Transverse colon (tissue), 4 donors: ENCODE measurements around the gene CUL3.

ENCODE experiments used
- EP300 ChIP-seq: sonication (generic); formaldehyde crosslinking; IDR thresholded peaks from one replicate; pipeline ENCODE4 v1.6.1; 2017; ENCODE audit warnings: antibody characterized with exemption, low read depth
- POLR2AphosphoS5 ChIP-seq, 3 donors: sonication (generic); formaldehyde crosslinking; IDR thresholded peaks; one replicate each; pipeline ENCODE4 v1.6.1; 2016; ENCODE audit warnings: antibody characterized with exemption in 3 of 3
- TF ChIP-seq, protein P1 (sequence below), 5 experiments: fragments of 200-600 bp in 3 of 5; fragments of 450-650 bp in 2 of 5; sonication (generic) in 3 of 5; IDR thresholded peaks; 1 replicate in 2 of 5; 2 replicates in 3 of 5; pipeline ENCODE4 v1.5.1; 2016 to 2017; ENCODE audit warnings: antibody characterized with exemption in 5 of 5, inconsistent platforms in 3 of 5, mild to moderate bottlenecking in 2 of 5, moderate library complexity in 1 of 5

DNA sequence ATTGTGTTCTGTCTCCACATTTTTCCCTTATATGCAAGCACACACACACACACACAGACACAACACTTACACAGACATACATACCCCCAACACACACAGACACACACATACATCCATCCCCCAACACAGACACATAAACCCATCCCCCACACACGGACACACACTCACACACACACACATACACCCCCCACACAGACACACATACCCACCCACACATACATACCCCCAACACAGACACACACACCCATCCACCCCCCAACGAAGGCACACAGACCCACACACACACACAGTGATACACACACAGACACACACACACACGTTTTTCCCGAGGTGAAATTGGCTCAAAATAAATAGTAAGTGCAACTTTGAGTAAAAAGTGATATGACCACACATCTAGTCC, 41.6 kb upstream of the CUL3 start:
- TF ChIP-seq, protein P1, sequence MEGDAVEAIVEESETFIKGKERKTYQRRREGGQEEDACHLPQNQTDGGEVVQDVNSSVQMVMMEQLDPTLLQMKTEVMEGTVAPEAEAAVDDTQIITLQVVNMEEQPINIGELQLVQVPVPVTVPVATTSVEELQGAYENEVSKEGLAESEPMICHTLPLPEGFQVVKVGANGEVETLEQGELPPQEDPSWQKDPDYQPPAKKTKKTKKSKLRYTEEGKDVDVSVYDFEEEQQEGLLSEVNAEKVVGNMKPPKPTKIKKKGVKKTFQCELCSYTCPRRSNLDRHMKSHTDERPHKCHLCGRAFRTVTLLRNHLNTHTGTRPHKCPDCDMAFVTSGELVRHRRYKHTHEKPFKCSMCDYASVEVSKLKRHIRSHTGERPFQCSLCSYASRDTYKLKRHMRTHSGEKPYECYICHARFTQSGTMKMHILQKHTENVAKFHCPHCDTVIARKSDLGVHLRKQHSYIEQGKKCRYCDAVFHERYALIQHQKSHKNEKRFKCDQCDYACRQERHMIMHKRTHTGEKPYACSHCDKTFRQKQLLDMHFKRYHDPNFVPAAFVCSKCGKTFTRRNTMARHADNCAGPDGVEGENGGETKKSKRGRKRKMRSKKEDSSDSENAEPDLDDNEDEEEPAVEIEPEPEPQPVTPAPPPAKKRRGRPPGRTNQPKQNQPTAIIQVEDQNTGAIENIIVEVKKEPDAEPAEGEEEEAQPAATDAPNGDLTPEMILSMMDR (IDR thresholded peaks at IDR 0.05), result no peak
- TF ChIP-seq POLR2AphosphoS5 (IDR thresholded peaks at IDR 0.05) (no peak), EP300 (no peak)
